ENCODE measurements around the gene NISCH. TPM values are rescaled to one million over a fixed set of nuclear protein-coding genes. Genes with fewer than 3 reads are reported as not detected.

Gene NISCH
- polyA plus RNA-seq, 1 donor = 85.9 TPM

DNA sequence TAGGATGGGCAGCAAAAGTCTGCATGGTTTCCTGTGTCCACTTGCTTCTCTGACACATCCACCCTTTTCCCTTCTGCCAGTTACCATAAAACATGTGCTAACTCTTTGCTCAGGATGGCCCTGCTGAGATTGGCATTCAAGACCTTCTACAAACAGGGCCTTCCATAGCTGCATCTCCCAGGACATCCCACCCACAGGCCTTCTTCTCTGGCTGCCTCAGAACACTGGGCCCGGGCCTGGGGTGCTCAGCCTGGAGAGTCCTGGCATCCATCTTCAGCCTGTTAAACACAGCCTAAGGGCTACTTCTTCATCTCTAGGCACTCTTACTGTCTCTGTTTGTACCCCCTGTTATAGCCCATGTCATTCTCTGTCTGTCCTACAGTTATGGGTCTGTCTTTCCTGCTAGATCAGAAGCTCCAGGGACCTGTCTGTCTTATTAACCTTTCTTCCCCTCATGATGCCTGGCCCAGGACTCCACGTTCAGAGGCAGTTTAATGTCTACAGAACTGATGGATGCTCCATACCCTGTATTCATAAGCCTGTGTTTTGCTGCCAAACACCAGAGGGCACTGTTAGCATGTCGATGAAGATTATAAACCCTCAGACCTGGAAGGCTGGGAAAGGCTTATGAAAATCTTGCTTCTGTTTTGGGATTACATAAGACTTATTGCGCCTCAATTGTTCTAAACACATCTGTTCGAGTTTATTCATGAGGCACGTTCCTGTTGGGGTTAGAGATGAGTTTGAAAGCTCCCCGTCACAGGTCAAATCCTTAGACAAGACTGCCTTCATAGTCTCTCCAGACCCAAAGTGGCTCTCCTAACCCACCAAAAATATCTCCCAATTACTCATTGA, 27.0 kb upstream of the NISCH start:
- Histone ChIP-seq H3K4me3 (ENCODE audit: low read length) (no peak overlapping the region), H3K4me1 (ENCODE audit: control insufficient read depth, insufficient read depth, low read length) (peaks cover 4% of the 10 kb centered on the region), H3K36me3 (ENCODE audit: control insufficient read depth, insufficient read depth, low read length) (no peaks in the 10 kb centered on the region), H3K27ac (ENCODE audit: low read length) (no peak overlapping the region), H3K9me3 (ENCODE audit: control insufficient read depth, low read depth, low read length) (no peaks in the 10 kb centered on the region), H3K27me3 (ENCODE audit: control insufficient read depth, insufficient read depth, low read length) (no peaks in the 10 kb centered on the region)
- peak; percentile 52 to 54 for DNase-seq
- WGBS (ENCODE audit: insufficient coverage, low lambda C conversion rate) = no CpG with 5 or more reads among the region's 7 CpGs

DNA sequence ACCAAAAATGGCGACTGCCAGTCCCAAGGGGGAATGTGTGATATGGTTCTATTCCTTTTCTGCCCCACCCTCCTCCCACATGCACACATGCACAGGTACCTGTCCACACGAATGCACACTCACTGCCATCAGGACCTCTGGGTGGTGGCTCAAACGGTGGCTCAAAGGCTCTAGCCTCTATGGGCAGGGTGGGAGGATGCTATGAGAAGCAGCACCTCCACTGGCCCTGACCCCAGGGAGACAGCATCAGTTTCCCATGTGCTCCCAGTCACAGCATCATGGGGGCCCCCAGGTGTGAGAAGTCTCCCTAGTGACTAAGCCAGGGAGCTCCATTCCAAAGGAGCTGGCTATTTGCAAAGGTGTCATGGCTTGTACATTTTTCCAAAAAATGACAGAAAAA, 26.4 kb upstream of the NISCH start:
- no peaks in the 10 kb centered on the region for H3K27me3 ChIP-seq (ENCODE audit: control insufficient read depth, insufficient read depth, low read length)
- peaks cover 4% of the 10 kb centered on the region for H3K4me1 ChIP-seq (ENCODE audit: control insufficient read depth, insufficient read depth, low read length)
- DNase-seq = no peak
- WGBS (ENCODE audit: insufficient coverage, low lambda C conversion rate) = no CpG with 5 or more reads among the region's 3 CpGs
- H3K9me3 ChIP-seq (ENCODE audit: control insufficient read depth, low read depth, low read length) = no peaks in the 10 kb centered on the region
- no peak overlapping the region for H3K4me3 ChIP-seq (ENCODE audit: low read length)
- H3K36me3 ChIP-seq (ENCODE audit: control insufficient read depth, insufficient read depth, low read length) = no peaks in the 10 kb centered on the region
- H3K27ac ChIP-seq (ENCODE audit: low read length) = no peak overlapping the region

DNA sequence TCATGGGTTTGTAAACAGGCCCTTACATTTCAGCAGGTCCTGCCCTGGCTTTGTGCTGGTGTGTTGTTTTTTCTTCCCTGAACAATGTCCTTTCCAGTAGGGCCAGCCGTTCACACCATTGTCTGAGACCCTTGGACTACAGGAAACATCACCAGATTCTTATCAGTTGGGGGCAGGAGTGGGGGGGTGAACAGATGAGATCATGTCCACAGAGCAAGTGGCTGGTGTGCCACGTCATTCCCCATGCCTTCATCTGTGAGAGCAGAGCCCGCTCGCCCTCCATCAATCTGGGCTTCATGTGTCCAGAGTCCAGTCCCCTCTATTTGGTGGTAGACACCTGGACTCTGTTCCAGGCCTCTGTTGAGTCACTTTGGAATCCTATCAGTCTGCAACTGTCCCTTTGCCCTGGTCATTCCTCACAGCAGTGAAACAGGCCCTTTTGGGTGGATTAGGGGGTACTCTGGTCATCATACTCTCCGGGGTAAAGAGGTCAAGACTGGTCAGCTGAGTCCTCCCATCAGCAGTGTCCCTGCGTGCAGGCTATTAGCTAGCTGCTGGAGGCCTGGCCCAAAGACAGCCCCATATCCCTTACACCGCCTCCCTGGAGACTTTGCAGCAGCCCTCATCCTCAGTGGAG, 25.5 kb upstream of the NISCH start:
- no CpG with 5 or more reads among the region's 7 CpGs for WGBS (ENCODE audit: insufficient coverage, low lambda C conversion rate)
- no peaks in the 10 kb centered on the region for H3K9me3 ChIP-seq (ENCODE audit: control insufficient read depth, low read depth, low read length)
- H3K4me1 ChIP-seq (ENCODE audit: control insufficient read depth, insufficient read depth, low read length) = peaks cover 4% of the 10 kb centered on the region
- no peak overlapping the region for H3K4me3 ChIP-seq (ENCODE audit: low read length)
- no peaks in the 10 kb centered on the region for H3K27me3 ChIP-seq (ENCODE audit: control insufficient read depth, insufficient read depth, low read length)
- no peaks in the 10 kb centered on the region for H3K36me3 ChIP-seq (ENCODE audit: control insufficient read depth, insufficient read depth, low read length)
- peak in 1 of 2 donors; percentile 32 for DNase-seq
- peak overlapping the region; percentile 10 for H3K27ac ChIP-seq (ENCODE audit: low read length)

DNA sequence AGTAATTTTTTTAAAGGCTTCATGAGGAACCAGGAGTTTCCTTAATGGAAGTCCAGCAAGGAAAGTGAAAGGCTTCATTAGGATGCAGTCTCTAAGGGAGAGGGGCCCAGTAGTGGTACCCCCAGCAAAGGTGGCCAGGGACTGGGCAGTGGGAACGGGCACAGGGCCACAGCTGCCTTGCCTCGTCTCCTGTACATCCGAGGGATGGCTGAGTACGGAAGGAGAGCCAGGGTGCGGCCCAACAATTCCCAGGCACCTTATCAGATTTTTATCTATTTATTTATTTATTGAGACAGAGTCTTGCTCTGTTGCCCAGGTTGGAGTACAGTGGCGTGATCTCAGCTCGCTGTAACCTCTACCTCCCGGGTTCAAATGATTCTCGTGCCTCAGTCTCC, 25.0 kb upstream of the NISCH start:
- no peaks in the 10 kb centered on the region for H3K9me3 ChIP-seq (ENCODE audit: control insufficient read depth, low read depth, low read length)
- WGBS (ENCODE audit: insufficient coverage, low lambda C conversion rate) = no CpG with 5 or more reads among the region's 9 CpGs
- H3K36me3 ChIP-seq (ENCODE audit: control insufficient read depth, insufficient read depth, low read length) = no peaks in the 10 kb centered on the region
- no peak for DNase-seq
- H3K4me1 ChIP-seq (ENCODE audit: control insufficient read depth, insufficient read depth, low read length) = peaks cover 4% of the 10 kb centered on the region
- H3K4me3 ChIP-seq (ENCODE audit: low read length) = no peak overlapping the region
- H3K27ac ChIP-seq (ENCODE audit: low read length) = peak overlapping the region; percentile 10
- no peaks in the 10 kb centered on the region for H3K27me3 ChIP-seq (ENCODE audit: control insufficient read depth, insufficient read depth, low read length)

DNA sequence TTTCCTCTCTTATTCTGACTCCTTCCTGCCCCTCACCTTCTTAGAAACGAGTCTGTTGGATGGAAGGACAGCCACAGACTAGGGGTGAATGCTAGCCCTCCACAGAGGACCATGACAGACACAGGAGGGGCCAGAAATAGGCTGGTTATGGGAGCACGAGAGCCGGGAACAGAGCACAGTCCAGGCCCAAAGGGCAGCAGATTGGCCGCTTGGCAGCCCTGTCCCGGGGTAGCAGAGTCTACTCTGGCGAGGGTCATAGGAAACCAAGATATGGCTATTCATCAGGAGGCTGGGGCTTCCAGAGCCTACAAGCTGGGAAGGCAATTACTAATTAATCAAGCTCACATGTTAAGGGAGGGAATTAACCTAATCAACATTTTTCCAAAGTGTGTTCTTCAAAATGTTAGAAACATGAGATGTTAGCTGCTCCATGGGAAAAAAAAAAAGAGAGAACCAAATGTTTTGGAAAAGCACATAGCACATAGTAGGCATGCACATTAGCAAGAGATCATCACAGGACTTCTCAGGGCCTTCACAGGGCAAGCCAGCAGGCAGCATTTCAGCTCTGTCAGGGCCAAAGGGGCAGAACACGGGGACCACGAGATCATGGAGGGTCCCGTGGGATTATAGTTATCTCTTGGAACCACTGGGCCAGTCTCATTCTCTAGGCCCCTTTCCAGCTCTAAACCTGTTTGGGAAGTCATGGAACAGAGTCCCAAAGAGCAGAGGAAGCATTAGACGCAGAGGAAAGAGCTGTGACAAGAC, 23.8 kb upstream of the NISCH start:
- 100% methylated on average over 1 of the region's 10 CpGs for WGBS (ENCODE audit: insufficient coverage, low lambda C conversion rate)

DNA sequence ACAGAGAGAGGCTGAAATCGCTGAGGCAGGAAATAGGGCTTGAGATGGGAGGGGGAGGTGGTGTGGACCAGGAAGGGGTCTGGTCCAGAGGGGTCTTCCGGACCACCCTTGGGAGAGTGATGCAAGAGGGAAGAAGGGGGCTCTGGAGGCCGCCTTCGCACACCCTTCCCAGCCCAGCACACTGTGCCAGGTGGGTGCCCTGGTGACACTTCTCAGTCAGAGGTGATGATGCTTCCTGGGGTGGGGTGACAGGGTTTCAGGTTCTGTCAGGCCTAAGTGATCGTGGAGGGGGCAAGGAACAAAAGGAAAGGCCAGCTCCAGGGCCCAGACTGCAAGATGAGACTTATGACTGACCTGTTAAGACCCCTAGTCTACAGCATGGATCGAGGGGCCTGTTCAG, 23.2 kb upstream of the NISCH start:
- Histone ChIP-seq H3K4me3 (ENCODE audit: low read length) (no peak overlapping the region), H3K36me3 (ENCODE audit: control insufficient read depth, insufficient read depth, low read length) (no peaks in the 10 kb centered on the region), H3K27ac (ENCODE audit: low read length) (no peak overlapping the region), H3K4me1 (ENCODE audit: control insufficient read depth, insufficient read depth, low read length) (peaks cover 4% of the 10 kb centered on the region), H3K27me3 (ENCODE audit: control insufficient read depth, insufficient read depth, low read length) (no peaks in the 10 kb centered on the region), H3K9me3 (ENCODE audit: control insufficient read depth, low read depth, low read length) (no peaks in the 10 kb centered on the region)
- DNase-seq = no peak
- no CpG with 5 or more reads among the region's 6 CpGs for WGBS (ENCODE audit: insufficient coverage, low lambda C conversion rate)

More for the DNA sequence above, 23.8 kb upstream of the NISCH start:
- H3K9me3 ChIP-seq (ENCODE audit: control insufficient read depth, low read depth, low read length) = no peaks in the 10 kb centered on the region
- peaks cover 4% of the 10 kb centered on the region for H3K4me1 ChIP-seq (ENCODE audit: control insufficient read depth, insufficient read depth, low read length)
- H3K4me3 ChIP-seq (ENCODE audit: low read length) = no peak overlapping the region
- no peaks in the 10 kb centered on the region for H3K36me3 ChIP-seq (ENCODE audit: control insufficient read depth, insufficient read depth, low read length)
- no peaks in the 10 kb centered on the region for H3K27me3 ChIP-seq (ENCODE audit: control insufficient read depth, insufficient read depth, low read length)
- no peak for DNase-seq
- H3K27ac ChIP-seq (ENCODE audit: low read length) = no peak overlapping the region

DNA sequence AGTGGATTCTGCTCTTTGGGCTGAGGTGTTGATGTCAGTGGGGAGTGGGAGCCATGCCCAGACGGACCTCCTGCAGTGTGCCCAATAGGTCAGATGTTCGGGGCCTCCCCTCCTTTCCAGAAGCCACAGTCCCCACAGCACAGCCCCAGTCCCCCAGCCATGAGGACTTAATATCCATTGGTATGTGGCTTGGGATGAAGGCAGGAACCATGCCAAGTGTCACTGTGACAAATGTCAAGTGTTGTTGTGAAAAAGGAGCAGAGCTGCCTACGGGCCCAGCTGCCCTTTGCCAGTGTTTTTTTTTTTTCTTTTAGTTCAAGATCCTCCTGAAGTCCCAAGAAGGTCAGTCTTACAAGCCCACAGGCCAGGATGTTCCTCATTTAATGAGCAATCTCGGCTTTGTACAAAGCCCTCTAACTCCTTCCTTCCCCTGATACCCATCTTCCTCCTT, 22.7 kb upstream of the NISCH start:
- Histone ChIP-seq H3K4me3 (ENCODE audit: low read length) (no peak overlapping the region), H3K36me3 (ENCODE audit: control insufficient read depth, insufficient read depth, low read length) (no peaks in the 10 kb centered on the region), H3K27ac (ENCODE audit: low read length) (no peak overlapping the region), H3K27me3 (ENCODE audit: control insufficient read depth, insufficient read depth, low read length) (no peaks in the 10 kb centered on the region), H3K9me3 (ENCODE audit: control insufficient read depth, low read depth, low read length) (no peaks in the 10 kb centered on the region), H3K4me1 (ENCODE audit: control insufficient read depth, insufficient read depth, low read length) (peaks cover 4% of the 10 kb centered on the region)
- no peak for DNase-seq
- WGBS (ENCODE audit: insufficient coverage, low lambda C conversion rate) = no CpG with 5 or more reads among the region's 4 CpGs

DNA sequence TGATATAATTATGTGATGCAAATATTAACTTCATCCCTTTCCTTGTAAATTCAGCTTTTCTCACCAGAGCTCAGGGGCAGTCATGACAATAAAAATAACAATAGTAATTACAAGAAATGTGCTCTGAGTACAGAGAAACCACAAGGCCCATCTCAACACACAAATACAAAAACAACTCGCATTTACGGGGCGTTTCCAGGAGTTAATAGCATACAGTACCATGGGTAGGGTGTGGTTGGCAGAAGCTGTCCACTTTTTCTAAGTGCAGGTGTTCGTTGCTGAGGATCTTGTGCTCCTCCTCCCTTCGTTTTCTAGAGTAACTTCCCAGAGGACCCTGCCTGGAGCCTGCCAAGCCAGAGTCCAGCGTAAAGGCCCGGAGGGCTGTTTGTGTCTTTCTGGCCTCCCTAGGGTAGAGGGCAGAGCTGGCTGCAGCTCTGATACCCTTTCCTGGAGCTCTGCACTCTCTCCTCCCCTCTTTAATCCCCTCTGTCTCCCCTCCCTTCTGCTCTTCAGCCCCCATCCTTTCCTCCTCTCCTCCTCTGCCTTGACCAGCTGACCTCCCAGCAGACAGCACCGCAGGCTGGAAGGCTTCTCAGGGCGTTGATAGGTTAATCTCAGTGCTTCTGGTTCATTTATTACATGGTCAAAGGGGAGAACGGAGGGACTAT, 21.9 kb upstream of the NISCH start:
- H3K36me3 ChIP-seq (ENCODE audit: control insufficient read depth, insufficient read depth, low read length) = no peaks in the 10 kb centered on the region
- no peak for DNase-seq
- no peak overlapping the region for H3K27ac ChIP-seq (ENCODE audit: low read length)
- peaks cover 4% of the 10 kb centered on the region for H3K4me1 ChIP-seq (ENCODE audit: control insufficient read depth, insufficient read depth, low read length)
- H3K9me3 ChIP-seq (ENCODE audit: control insufficient read depth, low read depth, low read length) = no peaks in the 10 kb centered on the region
- WGBS (ENCODE audit: insufficient coverage, low lambda C conversion rate) = no CpG with 5 or more reads among the region's 10 CpGs
- no peak overlapping the region for H3K4me3 ChIP-seq (ENCODE audit: low read length)
- H3K27me3 ChIP-seq (ENCODE audit: control insufficient read depth, insufficient read depth, low read length) = no peaks in the 10 kb centered on the region

DNA sequence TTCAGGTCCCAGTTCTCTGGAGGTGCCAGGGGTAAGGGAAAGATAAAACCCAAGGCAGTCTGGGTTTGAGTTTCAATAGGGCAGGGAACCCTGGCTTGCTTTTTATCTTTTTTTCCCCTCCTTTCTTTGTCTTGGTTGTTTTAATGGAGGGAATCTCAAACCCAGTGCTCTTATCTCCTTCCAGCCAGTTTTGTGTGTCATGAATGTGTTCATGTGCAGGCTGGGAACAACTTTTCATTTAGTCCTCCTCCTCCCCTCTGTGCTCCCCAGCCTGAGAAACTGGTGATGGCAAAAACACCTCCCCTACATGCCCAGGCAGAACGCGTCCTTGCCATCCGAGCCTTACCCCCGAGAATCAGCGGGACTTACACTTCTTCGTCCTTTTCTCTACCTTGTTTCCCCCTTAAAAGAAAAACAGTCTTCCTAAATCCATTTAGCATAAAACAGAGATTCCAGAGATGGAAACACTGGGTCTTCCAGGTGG, 21.4 kb upstream of the NISCH start:
- Histone ChIP-seq H3K27ac (ENCODE audit: low read length) (no peak overlapping the region), H3K4me3 (ENCODE audit: low read length) (no peak overlapping the region), H3K27me3 (ENCODE audit: control insufficient read depth, insufficient read depth, low read length) (no peaks in the 10 kb centered on the region), H3K4me1 (ENCODE audit: control insufficient read depth, insufficient read depth, low read length) (peaks cover 4% of the 10 kb centered on the region), H3K36me3 (ENCODE audit: control insufficient read depth, insufficient read depth, low read length) (no peaks in the 10 kb centered on the region), H3K9me3 (ENCODE audit: control insufficient read depth, low read depth, low read length) (no peaks in the 10 kb centered on the region)
- no CpG with 5 or more reads among the region's 6 CpGs for WGBS (ENCODE audit: insufficient coverage, low lambda C conversion rate)
- DNase-seq = no peak
